Endothelial cell of hepatic sinusoid (primary cell): ENCODE measurements around the gene DYNLRB2.

Source experiments
- in situ Hi-C: cut with HindIII; loops from 2 replicates; pipeline ENCODE4 v1.10.0; 2017; ENCODE audit warnings: low sequenced_read_pairs

DYNLRB2 gene

GRCh38 chr16:80546249-80546648 lies 5.5 kb downstream of the DYNLRB2 start:
- in situ Hi-C loops: loop anchor here (25.0 kb wide), 1 partner anchor 291 kb away; no protein-coding TSS in a partner anchor

GRCh38 chr16:80547145-80547544 lies 6.4 kb downstream of the DYNLRB2 start:
- in situ Hi-C loops: loop anchor here (25.0 kb wide), 1 partner anchor 290 kb away; no protein-coding TSS in a partner anchor

GRCh38 chr16:80552277-80552676 lies 11.5 kb downstream of the DYNLRB2 start:
- in situ Hi-C loops: no loop called here

GRCh38 chr16:80554033-80554432 lies 13.2 kb downstream of the DYNLRB2 start:
- in situ Hi-C loops: no loop called here

- in situ Hi-C loops: no loop called here
Observed at GRCh38 chr16:80556481-80556880, 15.7 kb downstream of the DYNLRB2 start.

GRCh38 chr16:80557037-80557436 lies 16.2 kb downstream of the DYNLRB2 start:
- in situ Hi-C loops: no loop called here

GRCh38 chr16:80559369-80559768 lies 18.6 kb downstream of the DYNLRB2 start:
- in situ Hi-C loops: no loop called here

GRCh38 chr16:80563066-80563465 lies 22.3 kb downstream of the DYNLRB2 start:
- in situ Hi-C loops: no loop called here

- in situ Hi-C loops: no loop called here
Observed at GRCh38 chr16:80564394-80564793, 23.6 kb downstream of the DYNLRB2 start.

- in situ Hi-C loops: no loop called here
Observed at GRCh38 chr16:80569440-80570105, 28.8 kb downstream of the DYNLRB2 start.

- in situ Hi-C loops: no loop called here
Observed at GRCh38 chr16:80570106-80570478, 29.3 kb downstream of the DYNLRB2 start.

GRCh38 chr16:80573700-80574120 lies 32.9 kb downstream of the DYNLRB2 start:
- in situ Hi-C loops: no loop called here

GRCh38 chr16:80576343-80576912 lies 35.6 kb downstream of the DYNLRB2 start:
- in situ Hi-C loops: no loop called here

GRCh38 chr16:80577485-80578280 lies 36.9 kb downstream of the DYNLRB2 start:
- in situ Hi-C loops: no loop called here

- in situ Hi-C loops: no loop called here
Observed at GRCh38 chr16:80580109-80580832, 39.5 kb downstream of the DYNLRB2 start.

- in situ Hi-C loops: no loop called here
Observed at GRCh38 chr16:80583466-80583865, 42.7 kb downstream of the DYNLRB2 start.

GRCh38 chr16:80585764-80586163 lies 45.0 kb downstream of the DYNLRB2 start:
- in situ Hi-C loops: no loop called here

GRCh38 chr16:80586476-80586875 lies 45.7 kb downstream of the DYNLRB2 start:
- in situ Hi-C loops: no loop called here

- in situ Hi-C loops: no loop called here
Observed at GRCh38 chr16:80587071-80587470, 46.3 kb downstream of the DYNLRB2 start.

GRCh38 chr16:80591071-80591915 lies 50.5 kb downstream of the DYNLRB2 start:
- in situ Hi-C loops: no loop called here
